ENCODE measurements around the gene CCNB1IP1. TPM values are rescaled to one million over a fixed set of nuclear protein-coding genes. Genes with fewer than 3 reads are reported as not detected.
A peak's percentile ranks its signal among the peaks of the same experiment; 100 is the strongest.
"Not testable (repeated sequence)": the region's sequence is repeated elsewhere in the genome, so short reads cannot be mapped to it uniquely, and the experiment has no call there.

Gene CCNB1IP1
- total RNA-seq, 3 donors from 2014 or later = 65.8 to 78.3 (median 65.9) TPM

DNA sequence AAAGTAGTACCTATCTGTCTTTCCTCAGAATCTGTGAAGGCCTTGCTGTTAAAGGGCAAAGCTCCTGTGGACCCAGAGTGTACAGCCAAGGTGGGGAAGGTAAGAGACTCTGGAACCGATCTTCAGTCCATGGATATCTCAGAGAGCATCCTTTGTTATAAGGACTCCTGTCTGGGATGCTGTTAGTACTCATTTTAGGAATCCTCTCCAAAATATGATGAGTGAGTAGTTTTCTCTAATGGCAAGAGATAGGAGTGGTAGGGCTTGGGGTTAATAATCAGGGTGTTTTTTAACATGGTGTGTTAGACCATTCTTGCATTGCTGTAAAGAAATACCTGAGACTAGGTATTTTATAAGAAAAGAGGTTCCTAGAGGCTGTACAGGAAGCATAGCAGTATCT, 12.3 kb upstream of the CCNB1IP1 start:
- no peak for DNase-seq (ENCODE audit: low spot score in 2 of 2)
- H3K27me3 ChIP-seq = no peaks in the 10 kb centered on the region
- H3K4me1 ChIP-seq = no peaks in the 10 kb centered on the region
- TF ChIP-seq, protein P1, sequence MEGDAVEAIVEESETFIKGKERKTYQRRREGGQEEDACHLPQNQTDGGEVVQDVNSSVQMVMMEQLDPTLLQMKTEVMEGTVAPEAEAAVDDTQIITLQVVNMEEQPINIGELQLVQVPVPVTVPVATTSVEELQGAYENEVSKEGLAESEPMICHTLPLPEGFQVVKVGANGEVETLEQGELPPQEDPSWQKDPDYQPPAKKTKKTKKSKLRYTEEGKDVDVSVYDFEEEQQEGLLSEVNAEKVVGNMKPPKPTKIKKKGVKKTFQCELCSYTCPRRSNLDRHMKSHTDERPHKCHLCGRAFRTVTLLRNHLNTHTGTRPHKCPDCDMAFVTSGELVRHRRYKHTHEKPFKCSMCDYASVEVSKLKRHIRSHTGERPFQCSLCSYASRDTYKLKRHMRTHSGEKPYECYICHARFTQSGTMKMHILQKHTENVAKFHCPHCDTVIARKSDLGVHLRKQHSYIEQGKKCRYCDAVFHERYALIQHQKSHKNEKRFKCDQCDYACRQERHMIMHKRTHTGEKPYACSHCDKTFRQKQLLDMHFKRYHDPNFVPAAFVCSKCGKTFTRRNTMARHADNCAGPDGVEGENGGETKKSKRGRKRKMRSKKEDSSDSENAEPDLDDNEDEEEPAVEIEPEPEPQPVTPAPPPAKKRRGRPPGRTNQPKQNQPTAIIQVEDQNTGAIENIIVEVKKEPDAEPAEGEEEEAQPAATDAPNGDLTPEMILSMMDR (IDR thresholded peaks at IDR 0.05) = no peak
- TF ChIP-seq POLR2AphosphoS5 (IDR thresholded peaks at IDR 0.05) (no peak), POLR2A (IDR thresholded peaks at IDR 0.05) (no peak)
- no peak overlapping the region for H3K27ac ChIP-seq
- no peaks in the 10 kb centered on the region for H3K9me3 ChIP-seq
- H3K4me3 ChIP-seq = no peak overlapping the region
- intact Hi-C loops (cut with DNase I; ENCODE audit: low total_unique reads) = no loop called here
- H3K36me3 ChIP-seq = no peaks in the 10 kb centered on the region

DNA sequence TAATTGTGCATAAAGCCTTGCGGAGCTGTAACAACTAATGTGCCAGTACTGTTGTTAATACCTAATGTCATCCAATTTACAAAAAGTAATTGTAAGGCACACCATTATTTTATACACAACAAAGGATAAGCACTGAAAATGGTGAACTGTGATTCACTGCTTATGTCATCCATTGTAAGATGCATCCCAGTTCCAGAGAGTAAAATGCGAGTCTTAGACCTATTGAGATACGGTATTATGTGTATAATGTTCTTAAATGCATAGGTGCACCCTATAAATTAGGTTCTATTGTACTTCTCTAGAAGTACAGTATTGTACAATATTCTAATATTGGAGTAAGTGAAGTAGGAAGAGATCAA, 10.8 kb upstream of the CCNB1IP1 start:
- Histone ChIP-seq H3K27me3 (no peaks in the 10 kb centered on the region), H3K4me1 (no peaks in the 10 kb centered on the region), H3K4me3 (peak overlapping the region; percentile 72 to 80 (median 72)), H3K9me3 (no peaks in the 10 kb centered on the region), H3K27ac (peak overlapping the region; percentile 91 to 94), H3K36me3 (no peaks in the 10 kb centered on the region)
- TF ChIP-seq POLR2A (IDR thresholded peaks at IDR 0.05) (no peak), POLR2AphosphoS5 (IDR thresholded peaks at IDR 0.05) (no peak)
- TF ChIP-seq, protein P1 (IDR thresholded peaks at IDR 0.05) = no peak
- no peak for DNase-seq (ENCODE audit: low spot score in 2 of 2)
- intact Hi-C loops (cut with DNase I; ENCODE audit: low total_unique reads) = no loop called here

DNA sequence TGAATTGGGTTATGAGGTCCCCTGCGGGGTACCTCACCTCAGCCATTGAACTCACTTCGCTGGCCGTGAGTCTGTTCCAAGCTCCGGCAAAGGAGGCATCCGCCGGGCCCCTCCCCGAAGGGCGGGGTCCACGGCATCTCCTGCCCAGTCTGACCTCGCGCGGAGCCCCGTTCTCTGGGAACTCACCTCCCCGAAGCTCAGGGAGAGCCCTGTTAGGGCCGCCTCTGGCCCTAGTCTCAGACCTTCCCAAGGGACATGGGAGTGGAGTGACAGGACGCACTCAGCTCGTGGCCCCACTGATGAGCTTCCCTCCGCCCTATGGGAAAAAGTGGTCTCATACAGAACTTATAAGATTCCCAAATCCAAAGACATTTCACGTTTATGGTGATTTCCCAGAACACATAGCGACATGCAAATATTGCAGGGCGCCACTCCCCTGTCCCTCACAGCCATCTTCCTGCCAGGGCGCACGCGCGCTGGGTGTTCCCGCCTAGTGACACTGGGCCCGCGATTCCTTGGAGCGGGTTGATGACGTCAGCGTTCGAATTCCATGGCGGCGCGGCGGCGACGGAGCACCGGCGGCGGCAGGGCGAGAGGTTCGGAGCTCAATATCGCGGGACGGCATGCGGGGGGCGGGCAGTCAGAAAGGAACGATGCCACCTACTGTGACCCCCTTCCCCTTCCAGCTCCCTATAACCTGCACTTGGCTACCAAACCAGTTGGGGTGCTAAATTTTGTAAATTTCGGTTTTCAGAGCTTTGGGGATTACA, 10.2 kb upstream of the CCNB1IP1 start, which contains the start of gene PARP2:
Gene PARP2 (plus strand): TSS at position 544 of the 770 bp plus-strand sequence. CDS start 7 bp downstream, at position 551.
- Histone ChIP-seq H3K4me3 (peak within 1 kb of the TSS; percentile 72 to 80 (median 72)), H3K4me1 (no peaks in the 10 kb centered on the region), H3K27me3 (no peaks in the 10 kb centered on the region), H3K9me3 (no peaks in the 10 kb centered on the region), H3K27ac (peak within 1 kb of the TSS; percentile 91 to 94), H3K36me3 (no peaks in the 10 kb centered on the region)
- intact Hi-C loops (cut with DNase I; ENCODE audit: low total_unique reads) = no loop called here
- TF ChIP-seq POLR2AphosphoS5 (IDR thresholded peaks at IDR 0.05) (peak; percentile 96 to 99 (median 98)), POLR2A (IDR thresholded peaks at IDR 0.05) (peak; percentile 86)
- TF ChIP-seq, protein P1 (IDR thresholded peaks at IDR 0.05) = peak in 1 of 3 donors; percentile 3
- DNase-seq (ENCODE audit: low spot score in 2 of 2) = peak; percentile 96

DNA sequence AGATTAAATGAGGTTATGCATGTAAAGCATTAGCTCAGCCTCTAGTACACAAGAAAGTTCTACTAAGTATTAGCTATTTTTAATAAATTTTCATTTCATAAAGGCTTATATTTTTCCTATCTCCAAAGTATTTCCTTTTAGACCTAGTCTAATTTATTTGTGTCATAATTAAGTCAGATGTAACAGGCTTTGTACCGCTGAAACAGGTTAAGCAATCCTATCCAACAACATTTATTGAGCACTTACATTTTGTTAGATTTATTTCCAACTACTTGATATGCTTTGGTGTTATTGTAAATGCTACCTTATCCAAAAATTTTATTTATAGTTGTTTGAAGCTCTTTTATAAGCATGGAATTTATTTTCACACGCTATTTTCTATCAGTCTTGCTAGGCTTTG, 8.6 kb upstream of the CCNB1IP1 start:
- TF ChIP-seq, protein P1 (IDR thresholded peaks at IDR 0.05) = no peak
- TF ChIP-seq POLR2AphosphoS5 (IDR thresholded peaks at IDR 0.05) (no peak), POLR2A (IDR thresholded peaks at IDR 0.05) (no peak)
- no peaks in the 10 kb centered on the region for H3K9me3 ChIP-seq
- no peak for DNase-seq (ENCODE audit: low spot score in 2 of 2)
- H3K27me3 ChIP-seq = no peaks in the 10 kb centered on the region
- peak overlapping the region in 1 of 3 donors; percentile 72 for H3K4me3 ChIP-seq
- intact Hi-C loops (cut with DNase I; ENCODE audit: low total_unique reads) = no loop called here
- H3K36me3 ChIP-seq = no peaks in the 10 kb centered on the region
- H3K4me1 ChIP-seq = no peaks in the 10 kb centered on the region
- H3K27ac ChIP-seq = peak overlapping the region in 1 of 2 donors; percentile 94

DNA sequence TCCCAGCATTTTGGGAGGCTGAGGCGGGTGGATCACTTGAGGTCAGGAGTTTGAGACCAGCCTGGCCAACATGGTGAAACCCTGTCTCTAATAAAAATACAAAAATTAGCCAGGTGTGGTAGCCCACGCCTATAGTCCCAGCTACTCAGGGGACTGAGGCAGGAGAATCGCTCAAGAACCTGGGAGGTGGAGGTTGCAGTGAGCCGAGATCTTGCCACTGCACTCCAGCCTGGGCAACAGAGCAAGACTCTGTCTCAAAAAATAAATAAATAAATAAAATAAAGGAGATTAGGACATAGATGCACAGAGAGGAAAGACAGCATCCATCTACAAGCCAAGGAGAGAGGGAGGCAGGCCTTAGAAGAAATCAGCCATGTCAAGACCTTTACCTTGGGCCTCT, 8.0 kb upstream of the CCNB1IP1 start:
- H3K4me3 ChIP-seq; H3K4me1 ChIP-seq; H3K27ac ChIP-seq; intact Hi-C loops (cut with DNase I; ENCODE audit: low total_unique reads); H3K36me3 ChIP-seq; H3K9me3 ChIP-seq; DNase-seq (ENCODE audit: low spot score in 2 of 2); H3K27me3 ChIP-seq: not testable (repeated sequence)

Data from breast epithelium (tissue), 4 donors.